T-helper 1 cell treated with Interleukin-12 subunit alpha and Interleukin-12 subunit beta and Interleukin-4 antibody, amounts not matched to agents 30 μg/mL and 1 μg/mL, for 36 hours (primary cell): ENCODE measurements around the gene EXOC2.
A peak's percentile ranks its signal among the peaks of the same experiment; 100 is the strongest.

Source experiments
- H3K27ac Mint-ChIP-seq: one replicate; pipeline ENCODE4 v1.8.0; 2021; ENCODE audit warnings: mild to moderate bottlenecking, mixed read lengths
- H3K27me3 Mint-ChIP-seq: one replicate; pipeline ENCODE4 v1.8.0; 2021; ENCODE audit warnings: low read depth, mixed read lengths
- H3K36me3 Mint-ChIP-seq: one replicate; pipeline ENCODE4 v1.8.0; 2021; ENCODE audit warnings: low read depth, mixed read lengths
- H3K4me1 Mint-ChIP-seq: one replicate; pipeline ENCODE4 v1.8.0; 2021; ENCODE audit warnings: low read depth, mixed read lengths
- H3K4me3 Mint-ChIP-seq: one replicate; pipeline ENCODE4 v1.8.0; 2021; ENCODE audit warnings: mild to moderate bottlenecking, moderate library complexity, mixed read lengths
- H3K9me3 Mint-ChIP-seq: one replicate; pipeline ENCODE4 v1.8.0; 2021; ENCODE audit warnings: mixed read lengths

The EXOC2 gene

GRCh38 chr6:548091-548490 is 144.8 kb downstream of the EXOC2 start:
- peak overlapping the region; percentile 84 for H3K27ac Mint-ChIP-seq
- H3K27me3 Mint-ChIP-seq = no peaks in the 10 kb centered on the region
- H3K4me3 Mint-ChIP-seq = peak overlapping the region; percentile 61
- peaks cover 29% of the 10 kb centered on the region for H3K4me1 Mint-ChIP-seq
- H3K9me3 Mint-ChIP-seq = no peaks in the 10 kb centered on the region
- H3K36me3 Mint-ChIP-seq = peaks cover 34% of the 10 kb centered on the region

GRCh38 chr6:540490-540889 is 152.4 kb downstream of the EXOC2 start:
- H3K9me3 Mint-ChIP-seq = peaks cover 14% of the 10 kb centered on the region
- H3K27ac Mint-ChIP-seq = no peak overlapping the region
- peaks cover 65% of the 10 kb centered on the region for H3K36me3 Mint-ChIP-seq
- no peak overlapping the region for H3K4me3 Mint-ChIP-seq
- H3K27me3 Mint-ChIP-seq = no peaks in the 10 kb centered on the region
- H3K4me1 Mint-ChIP-seq = peaks cover 3% of the 10 kb centered on the region

- Mint-ChIP-seq H3K4me3 (no peak overlapping the region), H3K36me3 (peaks cover 58% of the 10 kb centered on the region), H3K27me3 (no peaks in the 10 kb centered on the region), H3K27ac (no peak overlapping the region), H3K9me3 (peaks cover 14% of the 10 kb centered on the region), H3K4me1 (no peaks in the 10 kb centered on the region)
Measured at GRCh38 chr6:537114-537513, 155.8 kb downstream of the EXOC2 start.

GRCh38 chr6:530425-530824 is 162.5 kb downstream of the EXOC2 start:
- Mint-ChIP-seq H3K9me3 (no peaks in the 10 kb centered on the region), H3K27me3 (no peaks in the 10 kb centered on the region), H3K4me3 (no peak overlapping the region), H3K4me1 (peaks cover 2% of the 10 kb centered on the region), H3K27ac (no peak overlapping the region), H3K36me3 (peaks cover 29% of the 10 kb centered on the region)

- peaks cover 8% of the 10 kb centered on the region for H3K4me1 Mint-ChIP-seq
- peaks cover 26% of the 10 kb centered on the region for H3K36me3 Mint-ChIP-seq
- H3K27ac Mint-ChIP-seq = no peak overlapping the region
- no peaks in the 10 kb centered on the region for H3K9me3 Mint-ChIP-seq
- no peaks in the 10 kb centered on the region for H3K27me3 Mint-ChIP-seq
- H3K4me3 Mint-ChIP-seq = no peak overlapping the region
Measured at GRCh38 chr6:528989-529388, 163.9 kb downstream of the EXOC2 start.

- Mint-ChIP-seq H3K36me3 (peaks cover 25% of the 10 kb centered on the region), H3K9me3 (no peaks in the 10 kb centered on the region), H3K27me3 (no peaks in the 10 kb centered on the region), H3K4me1 (peaks cover 8% of the 10 kb centered on the region), H3K4me3 (no peak overlapping the region), H3K27ac (peak overlapping the region; percentile 12)
Measured at GRCh38 chr6:527989-528673, 164.8 kb downstream of the EXOC2 start.

- Mint-ChIP-seq H3K4me1 (peaks cover 8% of the 10 kb centered on the region), H3K27me3 (no peaks in the 10 kb centered on the region), H3K36me3 (peaks cover 35% of the 10 kb centered on the region), H3K9me3 (peaks cover 8% of the 10 kb centered on the region), H3K27ac (peak overlapping the region; percentile 49), H3K4me3 (no peak overlapping the region)
Measured at GRCh38 chr6:524803-525202, 168.1 kb downstream of the EXOC2 start.

GRCh38 chr6:520820-521219 is 172.1 kb downstream of the EXOC2 start:
- Mint-ChIP-seq H3K4me3 (no peak overlapping the region), H3K4me1 (peaks cover 12% of the 10 kb centered on the region), H3K36me3 (peaks cover 46% of the 10 kb centered on the region), H3K9me3 (peaks cover 26% of the 10 kb centered on the region), H3K27ac (no peak overlapping the region), H3K27me3 (no peaks in the 10 kb centered on the region)

GRCh38 chr6:518218-518617 is 174.7 kb downstream of the EXOC2 start:
- Mint-ChIP-seq H3K4me1 (peaks cover 24% of the 10 kb centered on the region), H3K9me3 (peaks cover 26% of the 10 kb centered on the region), H3K27ac (no peak overlapping the region), H3K4me3 (no peak overlapping the region), H3K36me3 (peaks cover 42% of the 10 kb centered on the region), H3K27me3 (no peaks in the 10 kb centered on the region)

GRCh38 chr6:516213-516612 is 176.7 kb downstream of the EXOC2 start:
- no peaks in the 10 kb centered on the region for H3K27me3 Mint-ChIP-seq
- H3K4me3 Mint-ChIP-seq = no peak overlapping the region
- no peak overlapping the region for H3K27ac Mint-ChIP-seq
- peaks cover 32% of the 10 kb centered on the region for H3K4me1 Mint-ChIP-seq
- peaks cover 32% of the 10 kb centered on the region for H3K36me3 Mint-ChIP-seq
- peaks cover 24% of the 10 kb centered on the region for H3K9me3 Mint-ChIP-seq

- peaks cover 27% of the 10 kb centered on the region for H3K36me3 Mint-ChIP-seq
Measured at GRCh38 chr6:515267-515666, 177.7 kb downstream of the EXOC2 start.

GRCh38 chr6:514396-514978 is 178.5 kb downstream of the EXOC2 start:
- H3K27ac Mint-ChIP-seq = peak overlapping the region; percentile 41
- no peak overlapping the region for H3K4me3 Mint-ChIP-seq
- H3K27me3 Mint-ChIP-seq = no peaks in the 10 kb centered on the region
- H3K36me3 Mint-ChIP-seq = peaks cover 27% of the 10 kb centered on the region
- H3K9me3 Mint-ChIP-seq = peaks cover 18% of the 10 kb centered on the region
- peaks cover 50% of the 10 kb centered on the region for H3K4me1 Mint-ChIP-seq

More at GRCh38 chr6:515267-515666, 177.7 kb downstream of the EXOC2 start:
- Mint-ChIP-seq H3K27me3 (no peaks in the 10 kb centered on the region), H3K9me3 (peaks cover 18% of the 10 kb centered on the region), H3K27ac (no peak overlapping the region), H3K4me3 (no peak overlapping the region), H3K4me1 (peaks cover 42% of the 10 kb centered on the region)

- Mint-ChIP-seq H3K36me3 (peaks cover 27% of the 10 kb centered on the region), H3K9me3 (peaks cover 18% of the 10 kb centered on the region), H3K27me3 (no peaks in the 10 kb centered on the region), H3K4me1 (peaks cover 55% of the 10 kb centered on the region), H3K4me3 (no peak overlapping the region), H3K27ac (no peak overlapping the region)
Measured at GRCh38 chr6:513961-514360, 179.0 kb downstream of the EXOC2 start.

GRCh38 chr6:513058-513457 is 179.9 kb downstream of the EXOC2 start:
- Mint-ChIP-seq H3K27me3 (no peaks in the 10 kb centered on the region), H3K27ac (no peak overlapping the region), H3K4me3 (no peak overlapping the region), H3K4me1 (peaks cover 63% of the 10 kb centered on the region), H3K36me3 (peaks cover 26% of the 10 kb centered on the region), H3K9me3 (peaks cover 11% of the 10 kb centered on the region)

- H3K4me1 Mint-ChIP-seq = peaks cover 73% of the 10 kb centered on the region
- no peaks in the 10 kb centered on the region for H3K27me3 Mint-ChIP-seq
- no peak overlapping the region for H3K27ac Mint-ChIP-seq
- H3K36me3 Mint-ChIP-seq = peaks cover 17% of the 10 kb centered on the region
- no peak overlapping the region for H3K4me3 Mint-ChIP-seq
- no peaks in the 10 kb centered on the region for H3K9me3 Mint-ChIP-seq
Measured at GRCh38 chr6:511488-512137, 181.3 kb downstream of the EXOC2 start.
